HG03025 (cell line): ENCODE results near the gene F9.

Source experiments
- ATAC-seq: cut with Tn5 transposase; IDR thresholded peaks from one replicate; pipeline ENCODE4 v1.9.1; 2021; ENCODE audit warnings: mild to moderate bottlenecking, moderate library complexity; ENCODE audit not compliant: unreplicated experiment, low FRiP score

F9 gene

DNA sequence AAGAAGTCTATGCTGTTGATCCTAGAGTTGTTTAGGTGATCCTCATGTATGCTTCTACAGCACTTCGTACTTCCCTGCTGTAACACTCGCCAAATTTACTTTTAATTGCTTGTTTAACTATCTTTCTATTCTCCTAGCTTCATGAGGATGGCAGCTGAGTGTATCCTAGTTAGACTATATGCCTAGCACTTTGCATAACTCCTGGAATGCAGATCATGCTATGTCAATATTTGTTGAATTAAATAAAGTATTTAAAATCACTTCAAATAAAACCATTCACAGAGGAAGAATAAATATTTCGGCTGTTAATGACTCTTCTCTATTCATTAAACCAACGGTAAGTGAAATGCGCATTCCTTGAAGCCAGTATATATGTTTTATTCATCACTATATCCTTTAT, 55.1 kb downstream of the F9 start:
- no peak for ATAC-seq

DNA sequence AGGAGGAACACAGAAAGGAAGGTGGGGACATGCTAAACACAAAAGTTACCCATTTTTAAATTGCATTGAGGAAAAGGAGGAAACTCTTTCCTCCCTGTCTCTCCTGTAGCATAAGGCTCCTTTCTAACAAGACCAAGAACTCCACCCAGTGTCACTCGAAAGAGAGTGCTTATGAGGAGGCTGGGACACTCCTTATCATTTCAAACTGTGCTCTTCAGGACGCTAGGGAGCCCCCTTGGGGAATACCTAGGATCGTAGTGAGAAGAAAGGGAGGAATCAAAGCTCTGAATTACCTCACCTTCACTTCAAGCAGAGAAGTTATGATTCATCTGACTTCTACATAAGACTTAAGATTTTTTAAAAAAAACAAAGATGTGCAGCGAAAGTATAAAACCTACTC, 65.5 kb downstream of the F9 start:
- no peak for ATAC-seq

DNA sequence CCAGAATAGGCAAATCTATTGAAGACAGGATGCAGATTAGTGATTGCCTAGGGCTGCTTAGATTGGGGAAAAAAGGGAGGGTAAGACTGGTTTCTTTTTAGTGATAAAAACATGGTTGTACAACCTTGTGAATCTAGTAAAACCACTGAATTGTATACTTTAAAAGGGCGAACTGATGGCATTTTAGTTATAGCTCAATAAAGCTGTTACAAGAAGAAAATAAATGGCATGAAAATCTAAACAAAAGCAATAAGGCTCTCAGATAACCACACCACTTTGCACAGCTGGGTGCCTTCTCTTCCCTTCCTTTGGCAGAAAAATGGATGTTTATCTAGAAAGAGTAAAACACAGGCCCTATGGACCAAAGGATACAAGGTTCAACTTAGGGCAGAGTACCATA, 69.6 kb downstream of the F9 start:
- no peak for ATAC-seq
